Measurements from ENCODE around the gene WNT2.

- TF ChIP-seq CTCF (IDR thresholded peaks at IDR 0.05), result no peak
- no peak for TF ChIP-seq POLR2A (IDR thresholded peaks at IDR 0.05)
These were observed 25.3 kb upstream of the WNT2 start for GRCh38 chr7:117347962-117348672.

Measured in breast epithelium (tissue), 3 donors.